A549 (cell line): ENCODE results near the gene THOC1. TPM values are rescaled to one million over a fixed set of nuclear protein-coding genes. Genes with fewer than 3 reads are reported as not detected.

Experiments
- ATAC-seq, 2 experiments: fragments of 200-7000 bp in 1 of 2; fragments of >200 bp in 1 of 2; cut with Nextera tagmentation in 1 of 2; cut with Tn5 transposase in 1 of 2; 3 replicates each; pipeline versions ENCODE4 v1.8.0 to v1.9.1; 2018 to 2020; ENCODE audit warnings: mild to moderate bottlenecking in 1 of 2, moderate library complexity in 1 of 2
- CTCF ChIA-PET: fragments of 300-600 bp; sonication (Branson Sonifier 250); formaldehyde crosslinking; extraction: SDS; loops from one replicate; lab custom pipeline; 2021; ENCODE audit warnings: antibody characterized with exemption, inconsistent platforms; lab: Yijun Ruan, JAX
- POLR2A ChIA-PET: fragments of 350-600 bp; formaldehyde crosslinking; extraction: SDS; loops from one replicate; lab custom pipeline; 2021; ENCODE audit warnings: antibody characterized with exemption, inconsistent platforms; lab: Yijun Ruan, JAX
- DNase-seq, 2 experiments: peaks; one replicate each; pipeline versions ENCODE4 v3.0.0 to v3.0.0-alpha.2; 2011 to 2016; ENCODE audit warnings: low read depth in 1 of 2, low spot score in 1 of 2
- FAIRE-seq: peaks from 2 replicates; lab custom pipeline; 2011; peaks lifted over from hg19 to GRCh38; lab: Jason Lieb, UNC
- H3K27ac ChIP-seq, 2 experiments: fragments of >200 bp; sonication (Bioruptor Twin); formaldehyde crosslinking; 3 replicates each; pipeline ENCODE4 v1.5.1; 2016 to 2017
- H3K4me1 ChIP-seq: fragments of >200 bp; sonication (Bioruptor Twin); formaldehyde crosslinking; 3 replicates; pipeline ENCODE4 v1.6.1; 2016
- H3K4me2 ChIP-seq: fragments of >200 bp; sonication (Bioruptor Twin); formaldehyde crosslinking; 3 replicates; pipeline ENCODE4 v1.6.1; 2016
- H3K4me3 ChIP-seq: fragments of >200 bp; sonication (Bioruptor Twin); formaldehyde crosslinking; 3 replicates; pipeline ENCODE4 v1.5.1; 2016
- H3K9me3 ChIP-seq: fragments of >200 bp; sonication (Bioruptor Twin); formaldehyde crosslinking; 3 replicates; pipeline ENCODE4 v1.6.1; 2016
- BCL3 ChIP-seq: fragments of >200 bp; sonication (Bioruptor Twin); formaldehyde crosslinking; IDR thresholded peaks from 3 replicates; pipeline ENCODE4 v1.6.1; 2016
- CBX2 ChIP-seq: fragments of 200-600 bp; sonication (generic); IDR thresholded peaks from 2 replicates; pipeline ENCODE4 v1.6.1; 2016; ENCODE audit warnings: low read depth, mild to moderate bottlenecking, borderline replicate concordance
- CHD2 ChIP-seq: fragments of 150-350 bp; IDR thresholded peaks from 2 replicates; pipeline ENCODE4 v1.6.1; 2014; ENCODE audit warnings: low read length; ENCODE audit not compliant: partially characterized antibody
- CTCF ChIP-seq: fragments of >200 bp; sonication (Bioruptor Twin); formaldehyde crosslinking; IDR thresholded peaks from 3 replicates; pipeline ENCODE4 v1.5.1; 2016
- EHF ChIP-seq: fragments of 250-450 bp; sonication (Bioruptor Pico); IDR thresholded peaks from 2 replicates; pipeline ENCODE4 v1.5.0; 2020; ENCODE audit warnings: mild to moderate bottlenecking
- FOSL2 ChIP-seq, 2 experiments: fragments of 450-650 bp in 1 of 2; fragments of >200 bp in 1 of 2; sonication (Bioruptor Twin) in 1 of 2; formaldehyde crosslinking; IDR thresholded peaks; 2 replicates each; pipeline versions ENCODE4 v1.5.0 to v1.6.1; 2016 to 2020; ENCODE audit warnings: mild to moderate bottlenecking in 1 of 2, moderate library complexity in 1 of 2
- GATA3 ChIP-seq: IDR thresholded peaks from 2 replicates; pipeline ENCODE4 v1.6.1; 2012; ENCODE audit warnings: borderline replicate concordance
- HMGXB4 ChIP-seq: fragments of 250-450 bp; sonication (Bioruptor Pico); IDR thresholded peaks from 2 replicates; pipeline ENCODE4 v1.5.0; 2021; ENCODE audit warnings: mild to moderate bottlenecking, moderate library complexity, borderline replicate concordance
- JUN ChIP-seq, 2 experiments: fragments of >200 bp; sonication (Bioruptor Twin); formaldehyde crosslinking; IDR thresholded peaks; 2 replicates in 1 of 2; 3 replicates in 1 of 2; pipeline ENCODE4 v1.6.1; 2016 to 2017
- KDM5A ChIP-seq: fragments of 200-600 bp; sonication (generic); IDR thresholded peaks from 2 replicates; pipeline ENCODE4 v1.6.1; 2016; ENCODE audit warnings: antibody characterized with exemption, mild to moderate bottlenecking
- MAX ChIP-seq: IDR thresholded peaks from 2 replicates; pipeline ENCODE4 v1.6.1; 2012
- MAZ ChIP-seq: fragments of 150-350 bp; IDR thresholded peaks from 2 replicates; pipeline ENCODE4 v1.6.1; 2014; ENCODE audit warnings: antibody characterized with exemption, low read depth, low read length, borderline replicate concordance
- MYC ChIP-seq: IDR thresholded peaks from 2 replicates; pipeline ENCODE4 v1.6.1; 2012; ENCODE audit warnings: mild to moderate bottlenecking, inconsistent platforms, low read length, improper control_type of control experiment, borderline replicate concordance
- NFE2L2 ChIP-seq: fragments of 150-350 bp; conservative IDR thresholded peaks from 2 replicates; pipeline ENCODE4 v1.6.1; 2014; ENCODE audit warnings: low read length
- NPAS2 ChIP-seq: fragments of 250-450 bp; sonication (Bioruptor Pico); IDR thresholded peaks from 2 replicates; pipeline ENCODE4 v1.8.0; 2022; ENCODE audit warnings: mild to moderate bottlenecking, moderate library complexity, borderline replicate concordance
- PBX3 ChIP-seq: IDR thresholded peaks from 2 replicates; pipeline ENCODE4 v1.6.1; 2012
- PHF8 ChIP-seq: fragments of 200-600 bp; sonication (generic); IDR thresholded peaks from 2 replicates; pipeline ENCODE4 v1.6.1; 2016; ENCODE audit warnings: low read depth, mild to moderate bottlenecking, antibody characterized with exemption, moderate library complexity, borderline replicate concordance
- POLR2A ChIP-seq: IDR thresholded peaks from 2 replicates; pipeline ENCODE4 v1.6.1; 2012; ENCODE audit warnings: mild to moderate bottlenecking, low read length
- POLR2AphosphoS2 ChIP-seq: conservative IDR thresholded peaks from 2 replicates; pipeline ENCODE4 v1.6.1; 2012; ENCODE audit warnings: low read length, improper control_type of control experiment, inconsistent platforms
- SREBF2 ChIP-seq: fragments of 450-650 bp; IDR thresholded peaks from 2 replicates; pipeline ENCODE4 v1.6.1; 2014; ENCODE audit warnings: mild to moderate bottlenecking, moderate library complexity
- WGBS: methylation state at CpG from one replicate; pipeline ENCODE4 v1.1.6; 2017; ENCODE audit errors: missing lambda C conversion rate; 5-methylcytosine and 5-hydroxymethylcytosine counted together
- polyA minus RNA-seq: library from RNA; depleted of rRNA, polyadenylated mRNA; stranded (reverse); fragments of >200 nt; gene quantifications from 2 replicates; pipeline ENCODE4 v1.2.3, GENCODE V29; 2011; rRNA and poly(A)+ RNA removed
- polyA plus RNA-seq, 4 experiments: library from polyadenylated mRNA; depleted of rRNA in 3 of 4; stranded (reverse); fragments of >200 nt; fragmentation: RNase III in 1 of 4; extraction: RNeasy Plus Mini Kit Qiagen cat#74134 plus additional on column Dnase treatment in 1 of 4; gene quantifications; 2 replicates in 3 of 4; 3 replicates in 1 of 4; pipeline ENCODE4 v1.2.3, GENCODE V29; 2011 to 2017
- TF ChIP-seq, protein P1 (sequence below): IDR thresholded peaks from 2 replicates; pipeline ENCODE4 v1.6.1; 2012; ENCODE audit warnings: low read depth, borderline replicate concordance
- TF ChIP-seq, protein P2 (sequence below): fragments of >200 bp; sonication (Bioruptor Twin); formaldehyde crosslinking; IDR thresholded peaks from 2 replicates; pipeline ENCODE4 v1.6.1; 2016
- TF ChIP-seq, protein P3 (sequence below): fragments of 200-600 bp; sonication (generic); IDR thresholded peaks from 2 replicates; pipeline ENCODE4 v1.6.1; 2016; ENCODE audit warnings: antibody characterized with exemption, mild to moderate bottlenecking, moderate library complexity
- TF ChIP-seq, protein P4 (sequence below): fragments of 250-450 bp; sonication (Bioruptor Pico); IDR thresholded peaks from 2 replicates; pipeline ENCODE4 v1.5.0; 2020; ENCODE audit warnings: low read depth, mild to moderate bottlenecking, moderate library complexity

THOC1 gene
- polyA plus RNA-seq (2011; rRNA removed) (38.6 and 62.6 TPM in 2 replicates), polyA plus RNA-seq (2017; fragmentation: RNase III; extraction: RNeasy Plus Mini Kit Qiagen cat#74134 plus additional on column Dnase treatment) (31.2 to 32.0 TPM (median 31.4 TPM) in 3 replicates), polyA minus RNA-seq (12.9 and 17.4 TPM in 2 replicates)
- polyA plus RNA-seq (2012; cell fraction: cytosol; rRNA removed), result 7.9 and 9.3 TPM in 2 replicates
- 8.2 and 12.4 TPM in 2 replicates for polyA plus RNA-seq (2012; cell fraction: nucleus; rRNA removed)

GRCh38 chr18:267688-268552 lies at the start of gene THOC1:
Gene THOC1, minus strand, starts transcription at chr18:268047. Its CDS starts 28 bp downstream, at chr18:268019.
- Histone ChIP-seq H3K4me1 (peaks cover 4% of the 10 kb centered on the region; the same call in 1 of the 3 replicates), H3K27ac (peak within 1 kb of the TSS; percentile 89 to 100), H3K4me3 (peak within 1 kb of the TSS; percentile 82), H3K4me2 (peak within 1 kb of the TSS; percentile 94), H3K9me3 (no peaks in the 10 kb centered on the region)
- ATAC-seq (peak; percentile 96), FAIRE-seq (no peak), DNase-seq (peak; percentile 70 to 89)
- ChIA-PET CTCF (interaction anchor here (0.6 to 1.9 kb wide), 4 partner anchors 9 to 571 kb away, joined by 3 to 4 read pairs (median 4); no protein-coding TSS in a partner anchor), POLR2A (interaction anchor here (0.5 to 1.6 kb wide), 7 partner anchors 10 to 539 kb away, joined by 3 to 9 read pairs (median 4); partner anchors contain the start of gene USP14)
- WGBS, result 5% methylated on average over 17 of the region's 69 CpGs
- peak; percentile 79 for TF ChIP-seq POLR2A
- TF ChIP-seq NPAS2 (CRISPR knock-in tag), result no peak
- TF ChIP-seq FOSL2 (IDR thresholded peaks at IDR 0.05), result no peak
- peak; percentile 26; the same call in 1 of the 2 replicates for TF ChIP-seq FOSL2 (CRISPR knock-in tag; IDR thresholded peaks at IDR 0.05)
- TF ChIP-seq CBX2, result no peak
- TF ChIP-seq BCL3, result peak; percentile 91
- no peak for TF ChIP-seq CTCF
- TF ChIP-seq, protein P1, sequence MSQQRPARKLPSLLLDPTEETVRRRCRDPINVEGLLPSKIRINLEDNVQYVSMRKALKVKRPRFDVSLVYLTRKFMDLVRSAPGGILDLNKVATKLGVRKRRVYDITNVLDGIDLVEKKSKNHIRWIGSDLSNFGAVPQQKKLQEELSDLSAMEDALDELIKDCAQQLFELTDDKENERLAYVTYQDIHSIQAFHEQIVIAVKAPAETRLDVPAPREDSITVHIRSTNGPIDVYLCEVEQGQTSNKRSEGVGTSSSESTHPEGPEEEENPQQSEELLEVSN, result peak; percentile 63; the same call in 1 of the 2 replicates
- TF ChIP-seq KDM5A, result peak; percentile 76
- 0 out of 2 replicates have a peak, but pooled peaks have one; percentile 61 for TF ChIP-seq MYC
- no peak for TF ChIP-seq PBX3
- TF ChIP-seq SREBF2, result no peak
- TF ChIP-seq MAZ, result no peak
- no peak for TF ChIP-seq POLR2AphosphoS2
- TF ChIP-seq EHF (CRISPR knock-in tag), result no peak
- TF ChIP-seq, protein P2, sequence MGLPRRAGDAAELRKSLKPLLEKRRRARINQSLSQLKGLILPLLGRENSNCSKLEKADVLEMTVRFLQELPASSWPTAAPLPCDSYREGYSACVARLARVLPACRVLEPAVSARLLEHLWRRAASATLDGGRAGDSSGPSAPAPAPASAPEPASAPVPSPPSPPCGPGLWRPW, result no peak
- TF ChIP-seq, protein P3, sequence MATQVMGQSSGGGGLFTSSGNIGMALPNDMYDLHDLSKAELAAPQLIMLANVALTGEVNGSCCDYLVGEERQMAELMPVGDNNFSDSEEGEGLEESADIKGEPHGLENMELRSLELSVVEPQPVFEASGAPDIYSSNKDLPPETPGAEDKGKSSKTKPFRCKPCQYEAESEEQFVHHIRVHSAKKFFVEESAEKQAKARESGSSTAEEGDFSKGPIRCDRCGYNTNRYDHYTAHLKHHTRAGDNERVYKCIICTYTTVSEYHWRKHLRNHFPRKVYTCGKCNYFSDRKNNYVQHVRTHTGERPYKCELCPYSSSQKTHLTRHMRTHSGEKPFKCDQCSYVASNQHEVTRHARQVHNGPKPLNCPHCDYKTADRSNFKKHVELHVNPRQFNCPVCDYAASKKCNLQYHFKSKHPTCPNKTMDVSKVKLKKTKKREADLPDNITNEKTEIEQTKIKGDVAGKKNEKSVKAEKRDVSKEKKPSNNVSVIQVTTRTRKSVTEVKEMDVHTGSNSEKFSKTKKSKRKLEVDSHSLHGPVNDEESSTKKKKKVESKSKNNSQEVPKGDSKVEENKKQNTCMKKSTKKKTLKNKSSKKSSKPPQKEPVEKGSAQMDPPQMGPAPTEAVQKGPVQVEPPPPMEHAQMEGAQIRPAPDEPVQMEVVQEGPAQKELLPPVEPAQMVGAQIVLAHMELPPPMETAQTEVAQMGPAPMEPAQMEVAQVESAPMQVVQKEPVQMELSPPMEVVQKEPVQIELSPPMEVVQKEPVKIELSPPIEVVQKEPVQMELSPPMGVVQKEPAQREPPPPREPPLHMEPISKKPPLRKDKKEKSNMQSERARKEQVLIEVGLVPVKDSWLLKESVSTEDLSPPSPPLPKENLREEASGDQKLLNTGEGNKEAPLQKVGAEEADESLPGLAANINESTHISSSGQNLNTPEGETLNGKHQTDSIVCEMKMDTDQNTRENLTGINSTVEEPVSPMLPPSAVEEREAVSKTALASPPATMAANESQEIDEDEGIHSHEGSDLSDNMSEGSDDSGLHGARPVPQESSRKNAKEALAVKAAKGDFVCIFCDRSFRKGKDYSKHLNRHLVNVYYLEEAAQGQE, result 0 out of 2 replicates have a peak, but pooled peaks have one; percentile 22
- peak; percentile 90 for TF ChIP-seq PHF8
- TF ChIP-seq JUN (IDR thresholded peaks at IDR 0.05), result peak; percentile 69 to 89; a peak in 4 of 5 replicates
- TF ChIP-seq, protein P4, sequence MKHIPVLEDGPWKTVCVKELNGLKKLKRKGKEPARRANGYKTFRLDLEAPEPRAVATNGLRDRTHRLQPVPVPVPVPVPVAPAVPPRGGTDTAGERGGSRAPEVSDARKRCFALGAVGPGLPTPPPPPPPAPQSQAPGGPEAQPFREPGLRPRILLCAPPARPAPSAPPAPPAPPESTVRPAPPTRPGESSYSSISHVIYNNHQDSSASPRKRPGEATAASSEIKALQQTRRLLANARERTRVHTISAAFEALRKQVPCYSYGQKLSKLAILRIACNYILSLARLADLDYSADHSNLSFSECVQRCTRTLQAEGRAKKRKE (CRISPR knock-in tag), result no peak
- TF ChIP-seq HMGXB4 (CRISPR knock-in tag), result no peak; the same call in 1 of the 2 replicates
- TF ChIP-seq CHD2, result no peak
- no peak for TF ChIP-seq NFE2L2
- peak; percentile 92 for TF ChIP-seq MAX
- TF ChIP-seq GATA3, result no peak
